ENCODE results near the gene TMSB4X.
"Not testable (repeated sequence)": the region's sequence is repeated elsewhere in the genome, so short reads cannot be mapped to it uniquely, and the experiment has no call there.

Gene TMSB4X

GRCh38 chrX:12974796-12975669 lies at the start of gene TMSB4X:
TMSB4X (plus strand) TSS chrX:12975110.
- DNase-seq (ENCODE audit: low read depth), result peak; percentile 86
- H3K4me3 ChIP-seq (ENCODE audit: low read depth, low read length), result peak within 1 kb of the TSS; percentile 80
- TF ChIP-seq, protein P1, sequence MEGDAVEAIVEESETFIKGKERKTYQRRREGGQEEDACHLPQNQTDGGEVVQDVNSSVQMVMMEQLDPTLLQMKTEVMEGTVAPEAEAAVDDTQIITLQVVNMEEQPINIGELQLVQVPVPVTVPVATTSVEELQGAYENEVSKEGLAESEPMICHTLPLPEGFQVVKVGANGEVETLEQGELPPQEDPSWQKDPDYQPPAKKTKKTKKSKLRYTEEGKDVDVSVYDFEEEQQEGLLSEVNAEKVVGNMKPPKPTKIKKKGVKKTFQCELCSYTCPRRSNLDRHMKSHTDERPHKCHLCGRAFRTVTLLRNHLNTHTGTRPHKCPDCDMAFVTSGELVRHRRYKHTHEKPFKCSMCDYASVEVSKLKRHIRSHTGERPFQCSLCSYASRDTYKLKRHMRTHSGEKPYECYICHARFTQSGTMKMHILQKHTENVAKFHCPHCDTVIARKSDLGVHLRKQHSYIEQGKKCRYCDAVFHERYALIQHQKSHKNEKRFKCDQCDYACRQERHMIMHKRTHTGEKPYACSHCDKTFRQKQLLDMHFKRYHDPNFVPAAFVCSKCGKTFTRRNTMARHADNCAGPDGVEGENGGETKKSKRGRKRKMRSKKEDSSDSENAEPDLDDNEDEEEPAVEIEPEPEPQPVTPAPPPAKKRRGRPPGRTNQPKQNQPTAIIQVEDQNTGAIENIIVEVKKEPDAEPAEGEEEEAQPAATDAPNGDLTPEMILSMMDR (conservative IDR thresholded peaks at IDR 0.05; ENCODE audit: low read depth, low read length), result no peak

DNA sequence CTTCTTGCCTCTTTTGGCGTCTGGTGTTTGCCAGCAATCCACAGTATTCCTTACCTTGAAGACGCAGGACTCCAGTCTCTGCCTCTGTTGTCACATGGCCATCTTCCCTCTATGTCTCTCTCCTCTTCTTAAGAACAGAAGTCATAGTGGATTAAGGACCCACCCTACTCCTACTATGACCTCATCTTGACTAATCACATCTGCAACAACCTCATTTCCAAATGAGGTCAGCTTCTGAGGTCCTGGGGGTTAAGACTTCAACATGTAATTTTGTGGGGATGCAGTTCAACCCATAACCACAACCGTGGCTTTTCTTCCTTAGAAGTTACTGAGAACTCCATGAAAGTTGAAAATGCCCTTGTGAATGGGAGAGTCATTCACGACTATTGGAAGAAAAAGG lies 45.2 kb upstream of the TMSB4X start:
- DNase-seq (ENCODE audit: low read depth), result no peak
- TF ChIP-seq, protein P1 (conservative IDR thresholded peaks at IDR 0.05; ENCODE audit: low read depth, low read length), result no peak
- H3K4me3 ChIP-seq (ENCODE audit: low read depth, low read length), result no peak overlapping the region

GRCh38 chrX:12930150-12930549 lies 44.8 kb upstream of the TMSB4X start:
- TF ChIP-seq, protein P1 (conservative IDR thresholded peaks at IDR 0.05; ENCODE audit: low read depth, low read length), result no peak
- no peak overlapping the region for H3K4me3 ChIP-seq (ENCODE audit: low read depth, low read length)
- DNase-seq (ENCODE audit: low read depth), result no peak

GRCh38 chrX:12932244-12932643 lies 42.7 kb upstream of the TMSB4X start:
- H3K4me3 ChIP-seq (ENCODE audit: low read depth, low read length), result no peak overlapping the region
- no peak for DNase-seq (ENCODE audit: low read depth)
- TF ChIP-seq, protein P1 (conservative IDR thresholded peaks at IDR 0.05; ENCODE audit: low read depth, low read length), result no peak

DNA sequence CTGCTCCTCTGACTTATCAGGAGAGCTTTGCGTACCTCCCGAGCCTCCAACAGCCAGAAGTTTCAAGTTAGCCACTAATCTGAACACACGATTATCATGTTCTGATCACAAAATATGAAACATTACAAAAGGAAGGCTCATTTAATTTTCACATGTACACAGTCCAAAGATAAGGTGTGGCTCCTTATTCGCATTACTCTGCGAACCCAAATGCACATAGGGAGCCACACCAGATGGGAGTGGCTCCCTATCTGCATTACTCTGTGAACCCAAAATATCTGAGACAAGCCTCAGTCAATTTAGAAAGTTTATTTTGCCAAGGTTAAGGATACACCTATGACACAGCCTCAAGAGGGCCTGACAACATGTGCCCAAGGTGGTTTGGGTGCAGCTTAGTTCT lies 40.1 kb upstream of the TMSB4X start:
- TF ChIP-seq, protein P1 (conservative IDR thresholded peaks at IDR 0.05; ENCODE audit: low read depth, low read length), result no peak
- DNase-seq (ENCODE audit: low read depth), result no peak
- H3K4me3 ChIP-seq (ENCODE audit: low read depth, low read length), result no peak overlapping the region

GRCh38 chrX:12936947-12937346 lies 38.0 kb upstream of the TMSB4X start:
- TF ChIP-seq, protein P1 (conservative IDR thresholded peaks at IDR 0.05; ENCODE audit: low read depth, low read length), result no peak
- H3K4me3 ChIP-seq (ENCODE audit: low read depth, low read length), result no peak overlapping the region
- DNase-seq (ENCODE audit: low read depth), result no peak

- not testable (repeated sequence) for H3K4me3 ChIP-seq (ENCODE audit: low read depth, low read length); DNase-seq (ENCODE audit: low read depth)
Observed at GRCh38 chrX:12940471-12940870, 34.4 kb upstream of the TMSB4X start.

DNA sequence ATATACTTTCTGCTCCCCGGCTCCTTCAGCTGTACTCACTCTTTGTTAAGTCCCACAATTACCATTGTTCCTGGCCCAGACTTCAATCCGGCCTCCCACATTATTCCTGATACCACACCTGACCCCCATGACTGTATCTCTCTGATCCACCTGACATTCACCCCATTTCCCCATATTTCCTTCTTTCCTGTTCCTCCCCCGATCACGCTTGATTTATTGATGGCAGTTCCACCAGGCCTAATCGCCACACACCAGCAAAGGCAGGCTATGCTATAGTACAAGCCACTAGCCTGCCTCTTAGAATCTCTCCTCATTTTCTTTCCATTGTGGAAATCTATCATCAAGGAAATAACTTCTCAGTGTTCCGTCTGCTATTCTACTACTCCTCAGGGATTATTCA lies 31.3 kb upstream of the TMSB4X start:
- not testable (repeated sequence) for H3K4me3 ChIP-seq (ENCODE audit: low read depth, low read length)

DNA sequence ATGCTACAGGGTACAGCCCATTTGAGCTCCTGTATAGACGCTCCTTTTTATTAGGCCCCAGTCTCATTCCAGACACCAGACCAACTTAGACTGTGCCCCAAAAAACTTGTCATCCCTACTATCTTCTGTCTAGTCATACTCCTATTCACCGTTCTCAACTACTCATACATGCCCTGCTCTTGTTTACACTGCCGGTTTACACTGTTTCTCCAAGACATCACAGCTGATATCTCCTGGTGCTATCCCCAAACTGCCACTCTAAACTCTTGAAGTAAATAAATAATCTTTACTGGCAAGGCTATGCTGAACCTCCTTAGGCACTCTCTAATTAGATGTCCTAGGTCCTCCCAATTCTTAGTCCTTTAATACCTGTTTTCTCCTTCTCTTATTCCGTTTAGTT lies 30.5 kb upstream of the TMSB4X start:
- H3K4me3 ChIP-seq (ENCODE audit: low read depth, low read length); DNase-seq (ENCODE audit: low read depth): not testable (repeated sequence)

More for the DNA sequence above, 31.3 kb upstream of the TMSB4X start:
- not testable (repeated sequence) for DNase-seq (ENCODE audit: low read depth)

Measured in choroid plexus epithelial cell (primary cell).